Psoas muscle (tissue), 8 donors: ENCODE results near the gene ZFHX3. TPM values are rescaled to one million over a fixed set of nuclear protein-coding genes. Genes with fewer than 3 reads are reported as not detected.
A peak's percentile ranks its signal among the peaks of the same experiment; 100 is the strongest.

Experiments
- ATAC-seq, 4 donors: fragments of 200-7000 bp; cut with Tn5 transposase; one replicate each; pipeline ENCODE4 v1.9.1; 2020; ENCODE audit warnings: moderate library complexity in 3 of 4, mild to moderate bottlenecking in 2 of 4
- DNase-seq, 2 donors: peaks; one replicate each; pipeline ENCODE4 v3.0.0-alpha.2; 2020
- H3K27ac ChIP-seq: fragments of 200-600 bp; one replicate; pipeline ENCODE4 v1.8.0; 2022
- H3K27me3 ChIP-seq, 3 donors: fragments of 200-600 bp in 1 of 3; one replicate each; pipeline versions ENCODE4 v1.6.1 to v1.8.0; 2013 to 2022; ENCODE audit warnings: low read length in 2 of 3, mild to moderate bottlenecking in 2 of 3, moderate library complexity in 1 of 3; ENCODE audit not compliant: insufficient read depth in 3 of 3
- H3K36me3 ChIP-seq, 2 donors: fragments of 200-600 bp in 1 of 2; one replicate each; pipeline versions ENCODE4 v1.6.1 to v1.8.0; 2013 to 2022; ENCODE audit warnings: low read depth in 1 of 2, mild to moderate bottlenecking in 1 of 2, moderate library complexity in 1 of 2; ENCODE audit not compliant: insufficient read depth in 1 of 2
- H3K4me1 ChIP-seq: fragments of 200-600 bp; one replicate; pipeline ENCODE4 v1.8.0; 2022
- H3K4me3 ChIP-seq: fragments of 200-600 bp; one replicate; pipeline ENCODE4 v1.8.0; 2022; ENCODE audit warnings: mild to moderate bottlenecking
- H3K9me3 ChIP-seq: fragments of 200-600 bp; one replicate; pipeline ENCODE4 v1.8.0; 2022
- WGBS, 3 donors: extraction: QIAGEN DNeasy Blood & Tissue Kit; methylation state at CpG; one replicate each; pipeline versions ENCODE4 v1.1.6 to v1.1.7; 2013; 5-methylcytosine and 5-hydroxymethylcytosine counted together
- intact Hi-C, 2 donors: fragments of 100-400 bp; cut with DNase I; formaldehyde crosslinking; loops; one replicate each; pipeline versions ENCODE4 v1.11.0 to v1.14.2; 2022
- polyA plus RNA-seq, 3 donors: library from polyadenylated mRNA; stranded (reverse); fragments of 200-250 nt; gene quantifications; one replicate each; pipeline ENCODE4 v1.2.3, GENCODE V29; 2013
- total RNA-seq, 4 donors: library from RNA; stranded (reverse); fragmentation: NEBNext Ultra II Directional in 2 of 4; extraction: Animal tissue kit (Norgen Biotek cat#: 25700) in 2 of 4; gene quantifications; one replicate each; pipeline versions ENCODE4 v1.2.1 to v1.2.4, GENCODE V29; 2021 to 2023
- TF ChIP-seq, protein P1 (sequence below): fragments of 200-600 bp; IDR thresholded peaks from one replicate; pipeline ENCODE4 v1.8.0; 2022; ENCODE audit warnings: antibody characterized with exemption
- donor health status: healthy with polysubstance abuse.
- donor health status: DM: no; HTN: no; CAD: no; lungs with moderate emphysema.
- donor health status: Bipolar disorder and iron deficiency.
- donor health status: healthy.
- donor health status: DM: yes; HTN: yes; CAD: no.
- donor health status: DM: no; HTN: no; CAD: no.
- donor health status: DM: no; HTN: no; CAD: no.
- donor health status: DM: yes; HTN: yes; CAD: no.

The ZFHX3 gene
- total and polyA plus RNA-seq, 7 donors, result 3.3 to 36.9 (median 11.5) TPM

DNA sequence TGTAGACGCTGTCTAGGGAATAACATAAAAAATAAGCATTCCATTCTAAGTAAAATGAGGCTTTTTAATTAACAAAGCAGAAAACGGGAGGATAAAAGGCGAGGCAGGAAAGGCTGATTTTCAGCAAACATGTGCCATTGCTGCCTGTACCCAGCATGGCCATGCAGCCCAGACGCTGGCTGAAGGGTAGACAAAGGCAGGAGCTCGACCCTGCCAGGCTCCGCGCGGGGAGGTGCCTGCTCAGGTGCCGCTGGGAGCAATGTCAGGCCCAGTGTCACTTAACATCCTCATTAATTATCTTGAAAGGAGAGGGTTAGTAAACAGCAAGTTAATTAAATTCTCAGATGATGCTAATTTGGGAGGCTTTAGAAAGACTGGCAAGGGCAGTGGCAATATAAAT is 136.0 kb downstream of the ZFHX3 start:
- Histone ChIP-seq H3K4me1 (peaks cover 8% of the 10 kb centered on the region), H3K27me3 (no peaks in the 10 kb centered on the region), H3K9me3 (no peaks in the 10 kb centered on the region), H3K4me3 (no peak overlapping the region), H3K27ac (no peak overlapping the region), H3K36me3 (no peaks in the 10 kb centered on the region)
- TF ChIP-seq, protein P1, sequence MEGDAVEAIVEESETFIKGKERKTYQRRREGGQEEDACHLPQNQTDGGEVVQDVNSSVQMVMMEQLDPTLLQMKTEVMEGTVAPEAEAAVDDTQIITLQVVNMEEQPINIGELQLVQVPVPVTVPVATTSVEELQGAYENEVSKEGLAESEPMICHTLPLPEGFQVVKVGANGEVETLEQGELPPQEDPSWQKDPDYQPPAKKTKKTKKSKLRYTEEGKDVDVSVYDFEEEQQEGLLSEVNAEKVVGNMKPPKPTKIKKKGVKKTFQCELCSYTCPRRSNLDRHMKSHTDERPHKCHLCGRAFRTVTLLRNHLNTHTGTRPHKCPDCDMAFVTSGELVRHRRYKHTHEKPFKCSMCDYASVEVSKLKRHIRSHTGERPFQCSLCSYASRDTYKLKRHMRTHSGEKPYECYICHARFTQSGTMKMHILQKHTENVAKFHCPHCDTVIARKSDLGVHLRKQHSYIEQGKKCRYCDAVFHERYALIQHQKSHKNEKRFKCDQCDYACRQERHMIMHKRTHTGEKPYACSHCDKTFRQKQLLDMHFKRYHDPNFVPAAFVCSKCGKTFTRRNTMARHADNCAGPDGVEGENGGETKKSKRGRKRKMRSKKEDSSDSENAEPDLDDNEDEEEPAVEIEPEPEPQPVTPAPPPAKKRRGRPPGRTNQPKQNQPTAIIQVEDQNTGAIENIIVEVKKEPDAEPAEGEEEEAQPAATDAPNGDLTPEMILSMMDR, result no peak
- DNase-seq (no peak), ATAC-seq (no peak)
- intact Hi-C loops, result no loop called here
- 87 to 88% (median 87%) methylated on average over 9 of the region's 9 CpGs for WGBS, 3 donors

DNA sequence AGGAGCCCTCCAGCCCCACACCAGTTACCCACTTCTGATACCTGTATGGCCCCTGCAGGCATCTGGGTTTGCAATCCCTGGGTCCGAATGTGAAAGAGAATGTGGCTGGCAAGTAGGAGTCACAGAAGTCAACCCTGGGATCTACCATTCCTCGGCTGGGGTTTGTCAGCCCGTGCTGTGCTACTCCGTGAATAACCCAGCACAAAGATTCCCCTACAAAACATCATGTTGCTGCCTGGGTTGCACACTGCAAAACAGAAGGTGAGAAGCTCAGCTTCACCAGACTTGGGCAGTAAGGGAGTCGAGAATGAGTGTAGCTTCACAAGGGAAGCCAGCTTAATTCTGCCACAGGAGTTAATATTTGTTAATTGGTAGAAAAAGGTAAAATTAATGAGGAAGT is 137.1 kb downstream of the ZFHX3 start:
- Histone ChIP-seq H3K27me3 (no peaks in the 10 kb centered on the region), H3K27ac (no peak overlapping the region), H3K36me3 (no peaks in the 10 kb centered on the region), H3K4me1 (peaks cover 8% of the 10 kb centered on the region), H3K4me3 (no peak overlapping the region), H3K9me3 (no peaks in the 10 kb centered on the region)
- WGBS, 3 donors, result 89 to 93% (median 93%) methylated on average over 5 of the region's 5 CpGs
- DNase-seq, result no peak
- TF ChIP-seq, protein P1, result no peak
- no peak for ATAC-seq
- intact Hi-C loops, result no loop called here

DNA sequence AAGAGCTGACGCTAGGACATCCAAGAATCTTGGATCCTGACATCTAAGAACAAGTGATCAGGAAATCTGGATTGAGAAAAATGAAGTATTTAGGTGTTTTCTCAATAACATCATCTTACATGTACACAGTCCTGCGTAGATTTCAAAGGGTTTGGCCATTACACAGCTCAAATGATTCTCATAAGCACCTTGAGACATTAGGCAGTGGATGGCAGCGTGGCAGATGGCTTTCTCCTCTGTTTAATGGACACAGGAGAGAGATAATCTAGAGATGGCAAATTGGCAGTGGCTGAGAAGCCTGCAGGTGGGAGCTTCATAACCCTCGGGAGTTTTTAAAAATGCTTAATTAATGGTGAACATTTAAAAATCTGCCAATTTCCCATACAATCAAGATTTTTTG is 137.5 kb downstream of the ZFHX3 start:
- no peak overlapping the region for H3K27ac ChIP-seq
- TF ChIP-seq, protein P1, result no peak
- ATAC-seq, result no peak
- peaks cover 8% of the 10 kb centered on the region for H3K4me1 ChIP-seq
- no peak for DNase-seq
- no peaks in the 10 kb centered on the region for H3K27me3 ChIP-seq
- 93 to 94% (median 94%) methylated on average over 4 of the region's 4 CpGs for WGBS, 3 donors
- no peak overlapping the region for H3K4me3 ChIP-seq
- no peaks in the 10 kb centered on the region for H3K36me3 ChIP-seq
- intact Hi-C loops, result no loop called here
- no peaks in the 10 kb centered on the region for H3K9me3 ChIP-seq

DNA sequence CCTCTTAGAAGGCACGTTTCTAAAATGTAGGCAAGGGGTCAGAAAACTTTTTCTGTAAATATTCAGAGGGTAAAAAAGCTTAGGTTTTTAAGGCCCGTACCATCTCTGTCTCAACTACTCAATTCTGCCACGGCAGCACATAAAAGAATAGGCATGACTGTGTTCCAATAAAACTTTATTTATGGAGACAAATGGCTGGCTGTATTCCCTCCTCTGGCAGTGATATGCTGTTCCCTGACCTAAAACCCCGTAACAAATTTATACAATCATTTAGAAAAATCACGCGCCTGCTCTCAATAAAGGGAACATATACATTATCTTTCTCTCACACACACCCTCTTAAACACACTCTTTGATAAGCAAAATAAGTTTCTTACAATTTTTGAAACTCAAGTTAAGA is 138.7 kb downstream of the ZFHX3 start:
- DNase-seq (no peak), ATAC-seq (no peak)
- intact Hi-C loops, result no loop called here
- Histone ChIP-seq H3K27me3 (no peaks in the 10 kb centered on the region), H3K27ac (peak overlapping the region; percentile 51), H3K4me3 (no peak overlapping the region), H3K4me1 (peaks cover 8% of the 10 kb centered on the region), H3K36me3 (no peaks in the 10 kb centered on the region), H3K9me3 (no peaks in the 10 kb centered on the region)
- TF ChIP-seq, protein P1, result no peak
- WGBS, 3 donors, result 77 to 89% (median 80%) methylated on average over 6 of the region's 6 CpGs
